DND-41 (cell line): ENCODE measurements around the gene DNAH8.

Experiments
- EZH2 ChIP-seq: IDR thresholded peaks from 3 replicates; pipeline ENCODE4 v1.6.1; 2012; ENCODE audit warnings: borderline replicate concordance, low read depth, mild to moderate bottlenecking, moderate library complexity, low read length, inconsistent platforms; ENCODE audit not compliant: severe bottlenecking
- TF ChIP-seq, protein P1 (sequence below): IDR thresholded peaks from 2 replicates; pipeline ENCODE4 v1.5.1; 2012; ENCODE audit warnings: borderline replicate concordance, low read length, moderate library complexity, mild to moderate bottlenecking; ENCODE audit not compliant: poor library complexity, severe bottlenecking; ENCODE audit errors: extremely low read depth

DNA sequence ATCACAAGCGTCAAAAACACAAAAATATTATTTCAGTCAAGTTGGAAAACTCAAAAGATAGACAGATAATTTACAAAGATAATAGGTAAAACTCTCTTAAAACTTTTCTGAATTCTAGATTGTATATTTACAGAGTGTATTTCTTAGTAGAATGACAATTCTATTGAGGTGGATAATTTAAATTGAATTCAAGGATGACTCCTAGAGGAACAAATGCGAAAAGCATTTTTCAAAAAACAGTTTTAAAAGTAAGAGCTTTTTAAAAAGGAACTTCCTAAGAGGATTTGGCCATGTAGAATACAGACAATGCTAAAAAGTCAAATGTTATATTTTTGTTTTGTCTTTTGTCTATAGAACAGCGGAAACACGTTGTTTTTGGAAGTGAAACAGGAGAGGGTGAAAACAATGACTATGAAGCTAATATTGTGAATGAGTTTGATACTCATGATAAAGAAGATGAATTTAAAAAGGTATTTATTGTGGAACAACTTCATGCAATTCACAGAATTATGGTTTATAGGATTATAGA is 90.1 kb downstream of the DNAH8 start:
- TF ChIP-seq, protein P1, sequence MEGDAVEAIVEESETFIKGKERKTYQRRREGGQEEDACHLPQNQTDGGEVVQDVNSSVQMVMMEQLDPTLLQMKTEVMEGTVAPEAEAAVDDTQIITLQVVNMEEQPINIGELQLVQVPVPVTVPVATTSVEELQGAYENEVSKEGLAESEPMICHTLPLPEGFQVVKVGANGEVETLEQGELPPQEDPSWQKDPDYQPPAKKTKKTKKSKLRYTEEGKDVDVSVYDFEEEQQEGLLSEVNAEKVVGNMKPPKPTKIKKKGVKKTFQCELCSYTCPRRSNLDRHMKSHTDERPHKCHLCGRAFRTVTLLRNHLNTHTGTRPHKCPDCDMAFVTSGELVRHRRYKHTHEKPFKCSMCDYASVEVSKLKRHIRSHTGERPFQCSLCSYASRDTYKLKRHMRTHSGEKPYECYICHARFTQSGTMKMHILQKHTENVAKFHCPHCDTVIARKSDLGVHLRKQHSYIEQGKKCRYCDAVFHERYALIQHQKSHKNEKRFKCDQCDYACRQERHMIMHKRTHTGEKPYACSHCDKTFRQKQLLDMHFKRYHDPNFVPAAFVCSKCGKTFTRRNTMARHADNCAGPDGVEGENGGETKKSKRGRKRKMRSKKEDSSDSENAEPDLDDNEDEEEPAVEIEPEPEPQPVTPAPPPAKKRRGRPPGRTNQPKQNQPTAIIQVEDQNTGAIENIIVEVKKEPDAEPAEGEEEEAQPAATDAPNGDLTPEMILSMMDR, result no peak
- TF ChIP-seq EZH2, result no peak
